CD4-positive, alpha-beta T cell treated with Interleukin-2 at 100 ng/mL for 4 hours (primary cell): Measurements from ENCODE around the gene PTPRK.

ENCODE experiments used
- DNase-seq: peaks from one replicate; pipeline ENCODE4 v3.0.0-alpha.2; 2020; ENCODE audit warnings: low spot score

PTPRK gene

DNA sequence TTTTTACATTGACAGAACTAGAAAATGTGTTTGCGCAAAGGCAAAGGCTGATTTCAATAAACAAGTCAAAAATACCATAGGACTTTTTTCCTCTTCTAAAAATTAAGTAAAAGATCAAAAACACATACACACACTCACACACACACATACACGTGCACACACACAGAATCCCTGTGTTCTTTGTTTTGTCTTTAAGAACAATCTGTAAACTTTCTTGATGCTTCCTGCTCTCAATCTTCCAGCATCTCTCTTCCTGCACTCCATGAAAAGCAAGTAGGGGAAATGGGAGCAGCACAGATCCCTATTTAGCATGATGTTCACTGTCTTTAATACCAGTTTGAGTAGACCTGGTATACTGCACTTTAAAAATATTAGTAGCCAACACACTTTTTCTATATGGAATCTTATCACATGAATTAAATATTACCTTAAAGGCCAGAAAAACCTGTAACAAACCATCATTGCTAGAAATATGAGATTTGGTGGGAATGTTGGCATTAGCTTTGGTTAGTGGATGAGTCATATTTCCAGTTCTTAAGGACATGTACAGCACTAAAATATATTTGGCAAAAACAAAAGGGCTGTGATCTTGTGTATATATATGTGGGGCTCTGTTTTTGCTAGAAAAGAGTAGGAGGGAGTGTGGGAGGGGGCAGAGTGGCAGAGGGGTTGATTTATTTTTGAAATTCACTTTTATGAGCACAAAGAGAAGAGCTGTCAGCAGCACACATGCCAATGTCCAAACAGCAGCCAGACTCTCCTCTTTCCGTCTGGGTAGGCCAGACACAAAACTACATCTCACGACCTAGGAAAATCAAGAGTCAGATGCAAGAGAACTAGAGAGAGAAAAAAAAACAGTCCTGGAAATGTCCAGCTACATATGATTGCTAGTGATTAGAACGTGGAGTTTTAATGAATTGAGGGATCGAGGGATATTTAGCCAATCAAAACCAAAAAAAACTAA lies 4.6 kb downstream of the PTPRK start:
- DNase-seq: no peak

- DNase-seq: no peak
These were observed 6.5 kb downstream of the PTPRK start for GRCh38 chr6:128513878-128514277.

- DNase-seq: no peak
These were observed 8.1 kb downstream of the PTPRK start for GRCh38 chr6:128512296-128512695.

DNA sequence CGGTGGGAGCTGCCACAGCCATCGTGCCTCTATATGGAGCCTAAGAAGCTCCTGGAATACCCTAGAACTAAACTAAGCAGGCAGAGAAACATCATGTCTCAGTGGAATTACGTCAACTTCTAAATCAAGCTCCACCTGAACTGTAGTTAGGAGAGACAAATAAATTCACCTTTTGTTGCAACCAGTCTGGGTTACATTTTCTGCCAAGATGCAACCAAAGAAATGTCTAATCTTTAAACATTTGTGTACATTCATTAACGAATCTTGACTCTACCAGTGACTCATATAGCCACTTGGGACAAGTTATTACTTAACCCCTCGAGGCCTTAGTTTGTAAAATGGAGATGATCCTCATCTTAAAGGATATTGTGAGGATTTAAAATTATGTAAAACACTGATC lies 8.9 kb downstream of the PTPRK start:
- DNase-seq: no peak

GRCh38 chr6:128509709-128510108 lies 10.7 kb downstream of the PTPRK start:
- DNase-seq: no peak

DNA sequence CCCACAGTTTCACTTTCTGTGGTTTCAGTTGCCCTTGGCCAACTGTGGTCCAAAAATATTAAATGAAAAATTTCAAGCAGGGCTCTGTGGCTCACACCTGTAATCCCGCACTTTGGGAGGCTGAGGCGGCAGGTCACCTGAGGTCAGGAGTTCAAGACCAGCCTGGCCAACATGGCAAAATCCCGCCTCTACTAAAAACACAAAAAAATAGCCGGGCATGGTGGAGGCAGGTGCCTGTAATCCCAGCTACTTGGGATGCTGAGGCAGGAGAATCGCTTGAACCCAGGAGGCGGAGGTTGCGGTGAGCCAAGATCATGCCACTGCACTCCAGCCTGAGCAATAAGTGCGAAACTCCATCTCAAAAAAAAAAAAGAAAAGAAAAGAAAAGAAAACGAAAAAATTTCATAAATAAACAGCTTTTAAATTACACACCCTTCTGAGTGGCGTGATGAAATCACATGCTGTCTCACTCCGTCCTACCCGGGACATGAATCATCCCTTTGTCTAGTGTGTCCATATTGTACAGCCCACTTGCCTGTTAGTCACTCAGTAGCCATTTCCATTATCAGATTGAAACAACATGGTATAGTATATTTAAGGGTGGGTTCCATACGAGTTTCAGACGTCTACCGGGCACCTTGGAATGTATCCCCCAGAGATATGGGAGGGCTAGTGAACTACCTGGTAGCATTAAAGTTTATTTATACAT lies 11.7 kb downstream of the PTPRK start:
- DNase-seq: no peak

DNA sequence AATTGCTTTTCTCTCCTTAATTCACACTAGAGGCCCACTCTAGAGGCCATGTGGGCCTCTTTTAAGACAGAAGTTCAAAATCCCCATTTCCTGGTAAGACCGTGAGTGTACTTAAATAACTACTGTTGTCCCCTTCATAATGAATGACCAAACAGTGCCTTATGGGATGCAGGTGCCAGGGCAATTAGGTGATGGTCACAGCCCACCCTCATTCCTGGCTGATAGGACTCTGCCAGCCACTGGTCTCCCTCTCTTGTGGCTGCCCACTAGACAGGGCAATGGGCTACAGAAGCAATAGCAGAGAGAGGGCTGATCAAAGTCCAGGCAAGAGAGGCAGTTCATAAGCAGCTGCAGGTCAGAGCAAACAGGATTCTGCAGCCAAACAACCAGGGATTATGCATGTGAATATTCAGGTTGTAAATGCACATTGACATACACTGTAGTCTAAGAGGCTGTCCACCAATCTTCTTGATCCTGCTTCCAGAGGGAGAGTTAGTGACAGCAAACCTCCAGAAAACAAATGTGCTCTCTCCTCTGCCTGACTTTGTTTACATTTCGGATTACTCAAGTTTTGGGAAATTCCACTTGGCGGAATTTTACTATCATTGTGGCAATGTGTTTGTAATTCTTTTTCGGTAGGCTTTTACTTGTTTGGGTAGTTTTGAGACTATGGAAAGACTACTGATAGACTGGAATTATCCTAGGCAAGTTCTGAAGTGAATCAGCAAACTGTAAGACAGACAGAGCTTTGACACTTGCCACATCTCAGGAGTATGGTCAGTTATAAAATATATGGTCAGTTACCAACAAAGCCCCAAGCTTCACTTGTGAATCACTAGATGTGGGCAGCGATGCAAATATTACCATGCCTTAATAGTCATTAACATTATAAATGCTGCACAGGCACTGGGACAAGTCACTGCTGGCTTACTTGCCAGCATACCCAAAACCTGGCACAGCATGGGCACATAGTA lies 12.8 kb downstream of the PTPRK start:
- DNase-seq: no peak

- no peak for DNase-seq
These were observed 14.8 kb downstream of the PTPRK start for GRCh38 chr6:128505603-128506002.

- DNase-seq: no peak
These were observed 16.3 kb downstream of the PTPRK start for GRCh38 chr6:128504003-128504654.

DNA sequence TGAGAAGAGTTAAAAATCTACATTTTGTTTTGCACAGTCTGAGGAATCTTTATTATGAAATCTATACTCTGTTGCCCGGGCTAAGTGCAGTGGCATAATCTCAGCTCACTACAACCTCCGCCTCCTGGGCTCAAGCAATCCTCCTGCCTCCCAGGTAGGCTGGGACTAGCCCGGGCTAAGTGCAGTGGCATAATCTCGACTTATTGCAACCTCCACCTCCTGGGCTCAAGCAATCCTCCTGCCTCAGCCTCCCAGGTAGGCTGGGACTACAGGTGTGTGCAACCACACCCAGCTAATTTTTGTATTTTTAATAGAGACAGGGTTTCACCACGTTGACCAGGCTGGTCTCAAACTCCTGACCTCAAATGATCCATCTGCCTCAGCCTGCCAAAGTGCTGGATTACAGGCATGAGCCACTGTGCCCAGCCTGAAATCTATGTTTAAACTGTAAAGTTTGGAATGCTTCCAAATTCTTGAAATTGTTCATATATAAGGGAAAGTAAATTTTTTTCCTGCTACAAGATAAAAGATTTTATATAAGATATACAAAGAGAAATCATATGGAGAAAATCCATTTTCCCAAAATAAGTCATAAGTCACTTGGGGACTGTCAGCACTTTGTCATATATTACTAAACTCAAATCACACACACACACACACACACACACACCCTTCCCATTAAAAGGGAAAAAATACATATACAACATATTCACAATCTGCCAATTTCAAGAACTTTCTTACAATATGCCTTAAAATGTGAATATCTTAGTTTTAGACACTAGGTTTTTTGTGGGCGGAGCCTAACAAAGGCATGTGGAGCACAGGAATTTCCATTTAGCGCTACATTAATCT lies 19.4 kb downstream of the PTPRK start:
- DNase-seq: no peak

GRCh38 chr6:128500014-128500413 lies 20.4 kb downstream of the PTPRK start:
- no peak for DNase-seq

- no peak for DNase-seq
These were observed 21.2 kb downstream of the PTPRK start for GRCh38 chr6:128499079-128499731.

DNA sequence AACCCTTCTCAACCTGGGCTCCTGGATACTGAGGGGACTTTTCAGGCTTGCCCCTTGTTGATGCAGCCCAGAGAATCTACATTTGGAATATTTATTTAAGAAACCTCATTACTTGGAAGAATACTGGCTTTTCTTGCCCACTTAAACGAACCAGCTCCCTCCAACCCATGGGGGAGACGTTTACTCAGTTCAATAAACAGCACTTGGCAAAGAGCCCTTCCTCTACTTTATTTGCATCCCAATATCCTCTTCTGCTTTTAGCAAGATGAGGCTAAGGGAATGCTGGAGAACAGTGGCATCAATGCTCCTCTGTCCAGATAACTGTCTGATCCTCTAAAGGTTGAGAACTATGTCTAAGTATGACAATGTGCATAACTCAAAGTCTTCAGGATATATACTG lies 22.2 kb downstream of the PTPRK start:
- DNase-seq: no peak

DNA sequence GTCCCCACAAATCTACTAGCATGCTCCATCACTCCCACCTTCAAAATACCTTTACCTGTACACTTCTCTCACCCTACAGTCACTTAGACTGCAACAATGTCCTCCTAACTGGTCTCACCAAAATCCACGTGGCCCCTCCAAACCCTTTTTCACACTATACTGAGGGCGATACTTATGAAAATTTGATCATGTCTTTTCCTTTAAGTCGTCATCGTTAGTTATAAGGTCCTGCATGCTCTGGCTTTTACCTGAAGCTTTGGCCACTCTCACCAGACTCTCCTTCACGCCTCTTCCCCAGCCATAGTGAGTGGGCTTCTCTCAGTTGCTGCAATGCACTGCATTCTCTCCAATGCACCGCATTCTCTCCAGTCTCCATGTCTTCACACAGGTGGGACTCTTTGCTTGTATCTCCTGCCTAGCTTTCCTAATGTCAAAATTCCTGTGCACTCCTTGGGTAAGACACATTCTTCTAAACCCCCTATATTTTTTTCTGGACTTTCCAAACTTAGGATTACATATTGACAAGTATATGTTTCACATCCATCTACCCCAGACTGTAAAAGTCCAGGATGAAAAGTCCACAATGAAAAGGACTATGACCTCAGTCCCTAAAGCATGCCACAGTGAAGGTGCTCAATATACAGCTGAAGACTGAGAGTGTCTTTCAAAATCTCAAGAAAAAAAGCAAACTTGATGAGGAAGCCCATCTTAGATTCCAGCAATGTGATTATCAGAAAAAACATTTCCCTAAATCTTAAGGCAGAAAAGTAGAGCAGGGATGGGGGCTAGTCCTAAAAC lies 24.7 kb downstream of the PTPRK start:
- DNase-seq: no peak

- DNase-seq: no peak
These were observed 26.0 kb downstream of the PTPRK start for GRCh38 chr6:128494440-128494839.

GRCh38 chr6:128493877-128494276 lies 26.5 kb downstream of the PTPRK start:
- no peak for DNase-seq

- no peak for DNase-seq
These were observed 28.0 kb downstream of the PTPRK start for GRCh38 chr6:128492386-128492785.

DNA sequence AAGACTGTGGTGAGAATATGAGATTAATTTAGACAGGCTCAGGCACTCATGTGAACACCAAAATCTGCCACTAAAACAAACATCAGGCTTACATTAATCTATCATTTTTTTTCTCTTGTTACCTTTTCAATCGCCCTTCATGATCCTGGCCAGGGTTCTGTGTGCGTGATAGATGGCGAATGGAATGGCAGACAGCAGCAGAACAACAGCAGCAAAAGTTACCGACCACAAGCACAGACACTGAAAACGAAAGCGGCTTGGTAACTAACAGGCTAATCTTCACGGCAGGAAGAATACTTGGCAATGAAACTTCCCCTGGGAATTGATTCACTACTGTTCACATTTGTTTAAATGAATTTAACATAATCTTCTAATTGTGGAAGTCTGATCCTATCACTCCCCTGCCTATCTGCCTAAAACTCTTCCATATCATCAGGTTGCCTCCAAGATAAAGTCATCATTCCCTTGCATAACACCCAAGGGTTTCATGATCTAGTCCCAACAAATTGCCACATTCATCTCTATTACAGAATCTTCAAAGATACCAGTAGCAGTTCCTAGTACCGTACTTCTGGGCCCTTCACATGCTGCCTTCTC lies 28.7 kb downstream of the PTPRK start:
- DNase-seq: no peak

DNA sequence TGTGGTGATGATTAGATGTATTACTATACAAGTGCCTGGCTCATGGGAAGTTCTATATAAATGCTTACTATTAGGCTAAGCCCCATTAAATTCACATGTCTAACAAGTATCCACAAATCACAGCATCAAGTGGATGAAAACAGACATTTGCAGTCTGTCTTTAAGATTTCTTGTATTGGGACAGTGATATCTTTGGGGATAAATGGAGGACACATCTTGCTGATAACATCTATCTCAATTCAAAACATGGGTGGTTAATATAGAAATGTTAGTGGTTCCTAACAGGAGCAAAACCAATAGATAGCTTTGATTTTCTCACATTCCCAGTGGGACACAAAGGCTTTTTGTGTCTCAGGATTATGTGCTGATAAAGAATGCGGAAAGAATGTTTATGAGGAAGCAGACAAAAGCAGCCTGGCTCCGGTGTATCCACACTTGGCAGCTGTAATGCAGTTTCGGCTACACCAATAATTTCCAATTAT lies 29.3 kb downstream of the PTPRK start:
- no peak for DNase-seq
